GM12878 (cell line): ENCODE measurements around the gene SFT2D2. TPM values are rescaled to one million over a fixed set of nuclear protein-coding genes. Genes with fewer than 3 reads are reported as not detected.

Experiments
- ATAC-seq: fragments of 200-7000 bp; cut with Tn5 transposase; 3 replicates; pipeline ENCODE4 v1.9.1; 2020; ENCODE audit warnings: mild to moderate bottlenecking, moderate library complexity
- BruUV-seq: library from RNA; stranded (reverse); fragments of 400-500 nt; replicated peaks from 2 replicates; lab custom pipeline; 2021; lab: Mats Ljungman, UMichigan
- CTCF ChIA-PET: fragments of 300-600 bp; sonication (Branson Sonifier 250); formaldehyde crosslinking; extraction: SDS; loops from one replicate; lab custom pipeline; 2021; ENCODE audit warnings: inconsistent platforms; lab: Yijun Ruan, JAX
- POLR2A ChIA-PET: fragments of 350-600 bp; formaldehyde crosslinking; extraction: SDS; loops from one replicate; lab custom pipeline; 2021; ENCODE audit warnings: inconsistent platforms; lab: Charles Lee
- RAD21 ChIA-PET: fragments of 300-600 bp; sonication (Branson Sonifier 250); formaldehyde crosslinking; loops from one replicate; lab custom pipeline; 2023; ENCODE audit warnings: antibody characterized with exemption; ENCODE audit not compliant: unreplicated experiment; lab: Charles Lee
- SMC1A ChIA-PET: fragments of 300-600 bp; sonication (Branson Sonifier 250); formaldehyde crosslinking; loops from one replicate; lab custom pipeline; 2023; ENCODE audit not compliant: unreplicated experiment, uncharacterized antibody; lab: Charles Lee
- DNase-seq: peaks from one replicate; pipeline ENCODE4 v3.0.0-alpha.2; 2011; ENCODE audit warnings: low read depth, low spot score
- FAIRE-seq: peaks from 3 replicates; lab custom pipeline; 2011; peaks lifted over from hg19 to GRCh38; lab: Jason Lieb, UNC
- H2AFZ ChIP-seq: 2 replicates; pipeline ENCODE4 v1.6.0; 2011; ENCODE audit warnings: low read depth, low read length, control low read depth; ENCODE audit not compliant: control insufficient read depth
- H3K27ac ChIP-seq: 2 replicates; pipeline ENCODE4 v1.5.1; 2011; ENCODE audit warnings: control low read depth; ENCODE audit not compliant: control insufficient read depth, insufficient read depth
- H3K27me3 ChIP-seq, 2 experiments: replicated peaks in 1 of 2; 2 replicates each; pipeline versions ENCODE4 v1.6.0 to v1.6.1; 2011; ENCODE audit warnings: low read length in 1 of 2; ENCODE audit not compliant: control insufficient read depth in 2 of 2, insufficient read depth in 2 of 2
- H3K36me3 ChIP-seq, 2 experiments: 2 replicates each; pipeline ENCODE4 v1.5.1; 2011; ENCODE audit warnings: low read length in 1 of 2; ENCODE audit not compliant: control insufficient read depth in 2 of 2, insufficient read depth in 2 of 2
- H3K4me1 ChIP-seq: 2 replicates; pipeline ENCODE4 v1.6.1; 2011; ENCODE audit warnings: mild to moderate bottlenecking, low read length, moderate library complexity, mixed read lengths; ENCODE audit not compliant: control insufficient read depth, insufficient read depth
- H3K4me2 ChIP-seq: 2 replicates; pipeline ENCODE4 v1.6.0; 2011; ENCODE audit warnings: control low read depth; ENCODE audit not compliant: control insufficient read depth, insufficient read depth
- H3K4me3 ChIP-seq: fragments of 200-600 bp; sonication (generic); 2 replicates; pipeline ENCODE4 v1.5.1; 2016
- H3K79me2 ChIP-seq: 2 replicates; pipeline ENCODE4 v1.6.0; 2011; ENCODE audit warnings: low read length; ENCODE audit not compliant: control insufficient read depth, insufficient read depth
- H3K9ac ChIP-seq: 2 replicates; pipeline ENCODE4 v1.8.0; 2011; ENCODE audit warnings: low read length, control low read depth, mixed read lengths; ENCODE audit not compliant: control insufficient read depth, insufficient read depth
- H3K9me3 ChIP-seq: replicated peaks from 3 replicates; pipeline ENCODE4 v1.5.1; 2011; ENCODE audit warnings: mild to moderate bottlenecking, low read length; ENCODE audit not compliant: control insufficient read depth, insufficient read depth
- H4K20me1 ChIP-seq: 2 replicates; pipeline ENCODE4 v1.6.0; 2011; ENCODE audit not compliant: control insufficient read depth, insufficient read depth
- ETV6 ChIP-seq, 2 experiments: fragments of 450-650 bp in 1 of 2; IDR thresholded peaks in 1 of 2; conservative IDR thresholded peaks in 1 of 2; 2 replicates each; pipeline ENCODE4 v1.6.1; 2014; ENCODE audit warnings: antibody characterized with exemption in 1 of 2, borderline replicate concordance in 1 of 2, low read depth in 1 of 2, mild to moderate bottlenecking in 1 of 2, moderate library complexity in 1 of 2
- KAT2A ChIP-seq: conservative IDR thresholded peaks from 2 replicates; pipeline ENCODE4 v1.6.1; 2011; ENCODE audit warnings: low read depth, low read length; ENCODE audit not compliant: control insufficient read depth
- NR2C2 ChIP-seq: IDR thresholded peaks from 2 replicates; pipeline ENCODE4 v1.6.1; 2011; ENCODE audit warnings: borderline replicate concordance, low read depth; ENCODE audit not compliant: control insufficient read depth, insufficient read length
- NRF1 ChIP-seq: conservative IDR thresholded peaks from 2 replicates; pipeline ENCODE4 v1.6.1; 2011; ENCODE audit warnings: mild to moderate bottlenecking, low read depth, low read length, improper control_type of control experiment
- POLR2AphosphoS5 ChIP-seq: IDR thresholded peaks from 2 replicates; pipeline ENCODE4 v1.6.1; 2011; ENCODE audit warnings: mild to moderate bottlenecking, low read length, inconsistent platforms
- RBBP5 ChIP-seq: fragments of 200-600 bp; sonication (generic); conservative IDR thresholded peaks from 2 replicates; pipeline ENCODE4 v1.6.1; 2016
- RELA ChIP-seq: fragments of 450-650 bp; IDR thresholded peaks from 2 replicates; pipeline ENCODE4 v1.8.0; 2014; ENCODE audit warnings: borderline replicate concordance; ENCODE audit not compliant: partially characterized antibody
- WGBS: methylation state at CpG from one replicate; pipeline ENCODE4 v1.1.6; 2016; ENCODE audit warnings: low lambda C conversion rate; ENCODE audit not compliant: insufficient replicate concordance, insufficient coverage; ENCODE audit errors: missing lambda C conversion rate; 5-methylcytosine and 5-hydroxymethylcytosine counted together
- in situ Hi-C: fragments of 300-500 bp; cut with MboI; formaldehyde crosslinking; loops from 9 replicates; pipeline ENCODE4 v1.14.3; 2018; ENCODE audit warnings: mixed read lengths
- intact Hi-C: fragments of 100-400 bp; cut with micrococcal nuclease; formaldehyde crosslinking; loops from one replicate; pipeline ENCODE4 v1.14.2; 2022; ENCODE audit not compliant: unreplicated experiment
- polyA plus RNA-seq, 11 experiments: library from polyadenylated mRNA; depleted of rRNA in 4 of 11; unstranded in 6 of 11; stranded (reverse) in 5 of 11; fragments of >200 nt; fragmentation: Nextera tagmentation in 4 of 11; fragmentation: Illumina TruSeq in 1 of 11; extraction: Ambion mirVana in 4 of 11; extraction: Trizol in 1 of 11; gene quantifications; 1 replicate in 1 of 11; 2 replicates in 10 of 11; pipeline versions ENCODE4 v1.2.1 to v1.2.3, GENCODE V29; 2011 to 2016; ENCODE audit warnings: inconsistent platforms in 2 of 11, missing spikeins in 2 of 11, low read depth in 1 of 11
- total RNA-seq, 4 experiments: library from RNA; depleted of rRNA in 3 of 4; stranded (reverse); fragments of >200 nt in 3 of 4; fragmentation: Illumina TruSeq in 1 of 4; extraction: Trizol in 1 of 4; gene quantifications; 2 replicates each; pipeline versions ENCODE4 v1.2.1 to v1.2.3, GENCODE V29; 2013 to 2021
- TF ChIP-seq, protein P1 (sequence below): fragments of 450-650 bp; IDR thresholded peaks from 2 replicates; pipeline ENCODE4 v1.6.1; 2018; ENCODE audit warnings: borderline replicate concordance, mild to moderate bottlenecking; ENCODE audit not compliant: partially characterized antibody
- TF ChIP-seq, protein P2 (sequence below): IDR thresholded peaks from 2 replicates; pipeline ENCODE4 v1.6.1; 2012; ENCODE audit warnings: low read depth, low read length, improper control_type of control experiment
- TF ChIP-seq, protein P3 (sequence below): IDR thresholded peaks from 2 replicates; pipeline ENCODE4 v1.6.1; 2011; ENCODE audit warnings: low read depth, low read length, improper control_type of control experiment, borderline replicate concordance
- TF ChIP-seq, protein P4 (sequence below): IDR thresholded peaks from 2 replicates; pipeline ENCODE4 v1.6.1; 2011; ENCODE audit warnings: borderline replicate concordance, low read depth, mild to moderate bottlenecking, moderate library complexity, low read length; ENCODE audit not compliant: insufficient read depth, poor library complexity, severe bottlenecking

SFT2D2 gene
- total and polyA plus RNA-seq, 10 of the 15 experiments (the other 5 are each of a cell fraction or from before 2014, with no cell fraction given) = 5.6 to 49.6 (median 24.9) TPM

DNA sequence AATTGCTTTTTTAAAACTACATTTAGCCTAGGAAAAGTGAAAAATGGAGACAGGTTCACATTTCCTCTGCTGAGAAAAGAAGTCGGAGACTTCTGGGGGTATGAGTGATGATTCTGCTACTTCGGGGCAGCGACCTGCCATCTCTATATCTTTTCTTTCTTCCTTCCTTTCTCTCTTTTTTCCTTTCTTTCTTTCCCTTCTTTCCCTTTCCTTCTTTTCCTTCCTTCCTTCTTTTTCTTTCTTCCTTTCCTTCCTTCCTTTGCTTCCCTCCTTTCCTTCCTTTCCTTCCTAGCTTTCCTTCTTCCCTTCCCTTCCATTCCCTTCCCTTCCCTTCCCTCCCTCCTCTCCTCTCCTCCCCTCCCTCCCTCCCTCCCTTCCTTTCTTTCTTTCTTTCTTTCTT is 72.6 kb downstream of the SFT2D2 start:
- no peaks in the 10 kb centered on the region for H4K20me1 ChIP-seq
- ChIA-PET POLR2A (no interaction called here), CTCF (no interaction called here), RAD21 (no interaction called here), SMC1A (no interaction called here)
- WGBS = 65% methylated on average over 3 of the region's 3 CpGs
- no peaks in the 10 kb centered on the region for H3K36me3 ChIP-seq
- no peak overlapping the region for H3K4me2 ChIP-seq
- no peaks in the 10 kb centered on the region for H3K9me3 ChIP-seq
- in situ Hi-C loops = no loop called here
- BruUV-seq = no TSS peak
- no peaks in the 10 kb centered on the region for H3K4me1 ChIP-seq
- H3K27ac ChIP-seq = no peak overlapping the region
- H3K4me3 ChIP-seq = no peak overlapping the region
- intact Hi-C loops = no loop called here
- no peak overlapping the region for H3K9ac ChIP-seq
- FAIRE-seq (no peak), DNase-seq (no peak), ATAC-seq (no peak)
- no peaks in the 10 kb centered on the region for H3K79me2 ChIP-seq
- no peaks in the 10 kb centered on the region for H3K27me3 ChIP-seq
- H2AFZ ChIP-seq = no peak overlapping the region
- TF ChIP-seq NRF1 (no peak), NR2C2 (no peak)
- TF ChIP-seq, protein P1, sequence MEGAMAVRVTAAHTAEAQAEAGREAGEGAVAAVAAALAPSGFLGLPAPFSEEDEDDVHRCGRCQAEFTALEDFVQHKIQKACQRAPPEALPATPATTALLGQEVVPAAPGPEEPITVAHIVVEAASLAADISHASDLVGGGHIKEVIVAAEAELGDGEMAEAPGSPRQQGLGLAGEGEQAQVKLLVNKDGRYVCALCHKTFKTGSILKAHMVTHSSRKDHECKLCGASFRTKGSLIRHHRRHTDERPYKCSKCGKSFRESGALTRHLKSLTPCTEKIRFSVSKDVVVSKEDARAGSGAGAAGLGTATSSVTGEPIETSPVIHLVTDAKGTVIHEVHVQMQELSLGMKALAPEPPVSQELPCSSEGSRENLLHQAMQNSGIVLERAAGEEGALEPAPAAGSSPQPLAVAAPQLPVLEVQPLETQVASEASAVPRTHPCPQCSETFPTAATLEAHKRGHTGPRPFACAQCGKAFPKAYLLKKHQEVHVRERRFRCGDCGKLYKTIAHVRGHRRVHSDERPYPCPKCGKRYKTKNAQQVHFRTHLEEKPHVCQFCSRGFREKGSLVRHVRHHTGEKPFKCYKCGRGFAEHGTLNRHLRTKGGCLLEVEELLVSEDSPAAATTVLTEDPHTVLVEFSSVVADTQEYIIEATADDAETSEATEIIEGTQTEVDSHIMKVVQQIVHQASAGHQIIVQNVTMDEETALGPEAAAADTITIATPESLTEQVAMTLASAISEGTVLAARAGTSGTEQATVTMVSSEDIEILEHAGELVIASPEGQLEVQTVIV = no peak

DNA sequence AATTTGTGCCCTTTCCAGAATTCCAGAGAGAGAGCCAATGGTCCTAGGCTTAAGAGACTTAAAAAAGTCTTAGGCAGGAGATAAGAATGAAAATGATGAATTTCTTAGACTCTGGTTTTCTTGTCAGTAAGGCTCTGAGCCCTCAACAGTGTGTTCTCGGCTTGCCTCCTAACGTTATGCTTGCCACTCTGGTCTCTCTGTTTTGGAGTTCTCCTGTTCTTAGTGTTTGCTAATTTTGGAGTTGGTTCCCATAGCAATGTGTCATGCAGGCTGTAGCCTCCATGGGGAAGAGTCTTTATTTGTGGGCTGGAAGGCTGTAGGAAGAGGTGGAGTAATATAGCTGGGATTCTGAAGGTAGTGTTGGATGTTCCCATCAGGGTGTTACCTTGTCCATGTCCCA is 74.8 kb downstream of the SFT2D2 start:
- no peak for FAIRE-seq
- TF ChIP-seq POLR2AphosphoS5 (no peak), RBBP5 (no peak), ETV6 (conservative IDR thresholded peaks at IDR 0.05 in 1 of 2, IDR thresholded peaks at IDR 0.05 in 1 of 2; ENCODE audit: borderline replicate concordance in 1 of 2, low read depth in 1 of 2) (no peak), KAT2A (no peak), RELA (no peak)
- TF ChIP-seq, protein P2, sequence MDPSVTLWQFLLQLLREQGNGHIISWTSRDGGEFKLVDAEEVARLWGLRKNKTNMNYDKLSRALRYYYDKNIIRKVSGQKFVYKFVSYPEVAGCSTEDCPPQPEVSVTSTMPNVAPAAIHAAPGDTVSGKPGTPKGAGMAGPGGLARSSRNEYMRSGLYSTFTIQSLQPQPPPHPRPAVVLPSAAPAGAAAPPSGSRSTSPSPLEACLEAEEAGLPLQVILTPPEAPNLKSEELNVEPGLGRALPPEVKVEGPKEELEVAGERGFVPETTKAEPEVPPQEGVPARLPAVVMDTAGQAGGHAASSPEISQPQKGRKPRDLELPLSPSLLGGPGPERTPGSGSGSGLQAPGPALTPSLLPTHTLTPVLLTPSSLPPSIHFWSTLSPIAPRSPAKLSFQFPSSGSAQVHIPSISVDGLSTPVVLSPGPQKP = no peak
- TF ChIP-seq, protein P3, sequence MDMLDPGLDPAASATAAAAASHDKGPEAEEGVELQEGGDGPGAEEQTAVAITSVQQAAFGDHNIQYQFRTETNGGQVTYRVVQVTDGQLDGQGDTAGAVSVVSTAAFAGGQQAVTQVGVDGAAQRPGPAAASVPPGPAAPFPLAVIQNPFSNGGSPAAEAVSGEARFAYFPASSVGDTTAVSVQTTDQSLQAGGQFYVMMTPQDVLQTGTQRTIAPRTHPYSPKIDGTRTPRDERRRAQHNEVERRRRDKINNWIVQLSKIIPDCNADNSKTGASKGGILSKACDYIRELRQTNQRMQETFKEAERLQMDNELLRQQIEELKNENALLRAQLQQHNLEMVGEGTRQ = no peak
- TF ChIP-seq, protein P4, sequence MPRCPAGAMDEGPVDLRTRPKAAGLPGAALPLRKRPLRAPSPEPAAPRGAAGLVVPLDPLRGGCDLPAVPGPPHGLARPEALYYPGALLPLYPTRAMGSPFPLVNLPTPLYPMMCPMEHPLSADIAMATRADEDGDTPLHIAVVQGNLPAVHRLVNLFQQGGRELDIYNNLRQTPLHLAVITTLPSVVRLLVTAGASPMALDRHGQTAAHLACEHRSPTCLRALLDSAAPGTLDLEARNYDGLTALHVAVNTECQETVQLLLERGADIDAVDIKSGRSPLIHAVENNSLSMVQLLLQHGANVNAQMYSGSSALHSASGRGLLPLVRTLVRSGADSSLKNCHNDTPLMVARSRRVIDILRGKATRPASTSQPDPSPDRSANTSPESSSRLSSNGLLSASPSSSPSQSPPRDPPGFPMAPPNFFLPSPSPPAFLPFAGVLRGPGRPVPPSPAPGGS = no peak

More for the DNA sequence above, 74.8 kb downstream of the SFT2D2 start:
- ChIA-PET POLR2A (no interaction called here), RAD21 (no interaction called here), SMC1A (no interaction called here), CTCF (interaction anchor here (1.0 to 1.1 kb wide), 2 partner anchors 66 to 207 kb away, joined by 3 read pairs; no protein-coding TSS in a partner anchor)
- no TSS peak for BruUV-seq
- intact Hi-C loops (no loop called here), in situ Hi-C loops (no loop called here)
- Histone ChIP-seq H4K20me1 (no peaks in the 10 kb centered on the region), H3K36me3 (no peaks in the 10 kb centered on the region), H3K27me3 (no peaks in the 10 kb centered on the region), H3K27ac (no peak overlapping the region), H2AFZ (no peak overlapping the region), H3K4me2 (no peak overlapping the region), H3K4me3 (no peak overlapping the region), H3K79me2 (no peaks in the 10 kb centered on the region), H3K9ac (no peak overlapping the region), H3K4me1 (no peaks in the 10 kb centered on the region), H3K9me3 (no peaks in the 10 kb centered on the region)
- ATAC-seq = no peak
- WGBS = 97% methylated on average over 2 of the region's 2 CpGs
- no peak for DNase-seq
